Endothelial cell of umbilical vein (primary cell): Measurements from ENCODE around the gene NELL2. TPM values are rescaled to one million over a fixed set of nuclear protein-coding genes. Genes with fewer than 3 reads are reported as not detected.

Source experiments
- BruUV-seq: library from RNA; stranded (reverse); fragments of 400-500 nt; replicated peaks from 2 replicates; lab custom pipeline; 2021; lab: Mats Ljungman, UMichigan
- CTCF ChIA-PET: fragments of 300-600, 350-600 bp; sonication (Branson Sonifier 250); formaldehyde crosslinking; loops from one replicate; lab custom pipeline; 2021; ENCODE audit warnings: antibody characterized with exemption, inconsistent platforms; lab: Charles Lee
- POLR2A ChIA-PET: fragments of 300-600, 350-600 bp; sonication (Branson Sonifier 250); formaldehyde crosslinking; loops from one replicate; lab custom pipeline; 2021; ENCODE audit warnings: antibody characterized with exemption, inconsistent platforms; lab: Charles Lee
- DNase-seq: peaks from one replicate; pipeline ENCODE4 v3.0.0-alpha.2; 2011; ENCODE audit warnings: low read depth, low spot score
- FAIRE-seq: peaks from 2 replicates; lab custom pipeline; 2011; peaks lifted over from hg19 to GRCh38; lab: Jason Lieb, UNC
- H2AFZ ChIP-seq: 2 replicates; pipeline ENCODE4 v1.6.0; 2012; ENCODE audit warnings: low read depth, low read length, control low read depth, inconsistent platforms
- H3K27ac ChIP-seq: 2 replicates; pipeline ENCODE4 v1.5.1; 2011; ENCODE audit warnings: low read depth, mild to moderate bottlenecking, control low read depth, low read length, moderate library complexity; ENCODE audit not compliant: insufficient read depth
- H3K27me3 ChIP-seq, 2 experiments: 2 replicates each; pipeline versions ENCODE4 v1.6.0 to v1.6.1; 2011; ENCODE audit warnings: low read length in 2 of 2, mixed read lengths in 1 of 2; ENCODE audit not compliant: control insufficient read depth in 2 of 2, insufficient read depth in 2 of 2
- H3K36me3 ChIP-seq, 2 experiments: 2 replicates in 1 of 2; 3 replicates in 1 of 2; pipeline ENCODE4 v1.5.1; 2011; ENCODE audit warnings: low read length in 2 of 2, mild to moderate bottlenecking in 1 of 2, moderate library complexity in 1 of 2; ENCODE audit not compliant: control insufficient read depth in 2 of 2, insufficient read depth in 2 of 2; ENCODE audit errors: extremely low read depth in 1 of 2
- H3K4me1 ChIP-seq: 3 replicates; pipeline ENCODE4 v1.5.1; 2011; ENCODE audit warnings: mild to moderate bottlenecking, low read length; ENCODE audit not compliant: control insufficient read depth, insufficient read depth; ENCODE audit errors: extremely low read depth
- H3K4me2 ChIP-seq: 2 replicates; pipeline ENCODE4 v1.6.1; 2011; ENCODE audit warnings: low read length, control low read depth, mixed read lengths; ENCODE audit not compliant: insufficient read depth
- H3K4me3 ChIP-seq, 3 experiments: fragments of 200-600 bp in 1 of 3; sonication (generic), shearing (Covaris generic) in 1 of 3; replicated peaks in 1 of 3; 2 replicates each; pipeline ENCODE4 v1.5.1; 2011 to 2016; ENCODE audit warnings: control low read depth in 3 of 3, low read length in 3 of 3, mild to moderate bottlenecking in 2 of 3, inconsistent platforms in 1 of 3, low read depth in 1 of 3, moderate library complexity in 1 of 3; ENCODE audit not compliant: insufficient read depth in 1 of 3
- H3K79me2 ChIP-seq: 2 replicates; pipeline ENCODE4 v1.6.0; 2012; ENCODE audit warnings: low read length, inconsistent platforms; ENCODE audit not compliant: control insufficient read depth, insufficient read depth
- H3K9ac ChIP-seq: replicated peaks from 2 replicates; pipeline ENCODE3; 2011; ENCODE audit warnings: low read length, control low read depth; ENCODE audit not compliant: insufficient read depth; ENCODE audit errors: extremely low read depth
- H3K9me1 ChIP-seq: replicated peaks from 3 replicates; pipeline ENCODE4 v1.6.0; 2011; ENCODE audit warnings: mild to moderate bottlenecking, low read length; ENCODE audit not compliant: control insufficient read depth, insufficient read depth; ENCODE audit errors: extremely low read depth
- H3K9me3 ChIP-seq: replicated peaks from 2 replicates; pipeline ENCODE4 v1.5.1; 2012; ENCODE audit warnings: low read length, inconsistent platforms; ENCODE audit not compliant: control insufficient read depth, insufficient read depth
- H4K20me1 ChIP-seq: replicated peaks from 2 replicates; pipeline ENCODE3; 2011; ENCODE audit warnings: mild to moderate bottlenecking, low read length; ENCODE audit not compliant: control insufficient read depth, insufficient read depth; ENCODE audit errors: extremely low read depth
- EZH2 ChIP-seq: IDR thresholded peaks from 2 replicates; pipeline ENCODE4 v1.6.1; 2012; ENCODE audit warnings: borderline replicate concordance, low read depth, mild to moderate bottlenecking, moderate library complexity, low read length, inconsistent platforms; ENCODE audit not compliant: severe bottlenecking
- FOS ChIP-seq: IDR thresholded peaks from 2 replicates; pipeline ENCODE4 v1.6.1; 2011; ENCODE audit warnings: mild to moderate bottlenecking, low read length, moderate library complexity, borderline replicate concordance; ENCODE audit not compliant: insufficient read depth
- GATA2 ChIP-seq: IDR thresholded peaks from 2 replicates; pipeline ENCODE4 v1.7.0; 2011; ENCODE audit warnings: low read depth, mild to moderate bottlenecking, moderate library complexity, mixed read lengths, low read length; ENCODE audit not compliant: insufficient read length, insufficient read depth
- JUN ChIP-seq: IDR thresholded peaks from 2 replicates; pipeline ENCODE4 v1.6.1; 2011; ENCODE audit warnings: borderline replicate concordance, low read depth; ENCODE audit not compliant: insufficient read length, insufficient read depth
- MYC ChIP-seq: IDR thresholded peaks from one replicate; pipeline ENCODE4 v1.6.1; 2011; ENCODE audit warnings: mild to moderate bottlenecking, low read depth, low read length
- POLR2A ChIP-seq: IDR thresholded peaks from 2 replicates; pipeline ENCODE4 v1.6.1; 2012; ENCODE audit warnings: low read depth, mild to moderate bottlenecking, control low read depth, low read length
- POLR2AphosphoS5 ChIP-seq: IDR thresholded peaks from 2 replicates; pipeline ENCODE4 v1.6.1; 2012; ENCODE audit warnings: low read depth, mild to moderate bottlenecking, control low read depth, low read length, moderate library complexity; ENCODE audit not compliant: insufficient read depth
- dilution Hi-C: fragments of 300-500 bp; cut with MboI; formaldehyde crosslinking; loops from one replicate; pipeline ENCODE4 v1.15.0; 2019; ENCODE audit warnings: low sequenced_read_pairs; ENCODE audit not compliant: extremely low pct_ligation_motif_present
- intact Hi-C: fragments of 100-400 bp; cut with micrococcal nuclease; formaldehyde crosslinking; loops from one replicate; pipeline ENCODE4 v1.10.0; 2022
- polyA plus RNA-seq, 4 experiments: library from polyadenylated mRNA; depleted of rRNA in 3 of 4; stranded (reverse) in 3 of 4; unstranded in 1 of 4; fragments of >200 nt; gene quantifications; 2 replicates each; pipeline versions ENCODE4 v1.2.1 to v1.2.3, GENCODE V29; 2011 to 2012; ENCODE audit warnings: missing spikeins in 1 of 4
- total RNA-seq: library from RNA; stranded (reverse); gene quantifications from 2 replicates; pipeline ENCODE4 v1.2.3, GENCODE V29; 2021
- TF ChIP-seq, protein P1 (sequence below), 2 donors: IDR thresholded peaks; 1 replicate in 1 of 2; 2 replicates in 1 of 2; pipeline ENCODE4 v1.5.1; 2011; ENCODE audit warnings: low read length in 2 of 2, mild to moderate bottlenecking in 2 of 2, moderate library complexity in 2 of 2, control low read depth in 1 of 2, inconsistent platforms in 1 of 2, low read depth in 1 of 2; ENCODE audit not compliant: insufficient read depth in 1 of 2; ENCODE audit errors: extremely low read depth in 1 of 2
- TF ChIP-seq, protein P2 (sequence below): IDR thresholded peaks from 2 replicates; pipeline ENCODE4 v1.6.1; 2011; ENCODE audit not compliant: insufficient read depth, insufficient read length

NELL2 gene
- total and polyA plus RNA-seq, 2 donors (not counting 3 experiments of a cell fraction or from before 2014, with no cell fraction given): 0.11 to 0.49 TPM

- Histone ChIP-seq H3K4me1 (no peaks in the 10 kb centered on the region), H4K20me1 (no peaks in the 10 kb centered on the region), H3K27ac (no peak overlapping the region), H3K9me3 (no peaks in the 10 kb centered on the region), H3K36me3 (no peaks in the 10 kb centered on the region), H3K4me2 (no peak overlapping the region), H2AFZ (no peak overlapping the region), H3K9ac (no peak overlapping the region), H3K9me1 (no peaks in the 10 kb centered on the region), H3K27me3 (no peaks in the 10 kb centered on the region), H3K79me2 (no peaks in the 10 kb centered on the region), H3K4me3 (no peak overlapping the region)
- no peak for TF ChIP-seq MYC
- TF ChIP-seq POLR2AphosphoS5: no peak
- POLR2A ChIA-PET: no interaction called here
- FAIRE-seq: no peak
- CTCF ChIA-PET: no interaction called here
- dilution Hi-C loops: no loop called here
- BruUV-seq: no TSS peak
- no peak for DNase-seq
- intact Hi-C loops: no loop called here
Observed at GRCh38 chr12:44589697-44590096, 286.4 kb downstream of the NELL2 start.

DNA sequence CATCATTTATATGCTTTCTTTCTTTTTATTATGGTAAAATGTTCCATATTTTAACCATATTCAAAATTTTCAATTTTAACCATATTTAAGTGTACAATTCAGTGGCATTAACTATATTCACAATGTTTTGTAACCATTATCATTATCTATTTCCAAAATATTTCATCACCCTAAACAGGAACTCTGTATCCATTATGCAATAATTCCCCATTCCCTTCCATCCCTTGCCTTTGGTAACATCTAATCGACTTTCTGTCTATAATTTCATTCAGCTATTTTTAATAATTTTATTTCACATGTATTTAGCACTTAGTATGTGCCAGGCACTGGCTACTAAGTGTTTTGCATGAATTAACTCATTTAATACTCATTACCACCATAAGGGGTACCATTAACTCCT is 287.5 kb downstream of the NELL2 start:
- no peak for TF ChIP-seq FOS
- no peak for TF ChIP-seq POLR2A
- TF ChIP-seq MYC: no peak
- TF ChIP-seq, protein P1, sequence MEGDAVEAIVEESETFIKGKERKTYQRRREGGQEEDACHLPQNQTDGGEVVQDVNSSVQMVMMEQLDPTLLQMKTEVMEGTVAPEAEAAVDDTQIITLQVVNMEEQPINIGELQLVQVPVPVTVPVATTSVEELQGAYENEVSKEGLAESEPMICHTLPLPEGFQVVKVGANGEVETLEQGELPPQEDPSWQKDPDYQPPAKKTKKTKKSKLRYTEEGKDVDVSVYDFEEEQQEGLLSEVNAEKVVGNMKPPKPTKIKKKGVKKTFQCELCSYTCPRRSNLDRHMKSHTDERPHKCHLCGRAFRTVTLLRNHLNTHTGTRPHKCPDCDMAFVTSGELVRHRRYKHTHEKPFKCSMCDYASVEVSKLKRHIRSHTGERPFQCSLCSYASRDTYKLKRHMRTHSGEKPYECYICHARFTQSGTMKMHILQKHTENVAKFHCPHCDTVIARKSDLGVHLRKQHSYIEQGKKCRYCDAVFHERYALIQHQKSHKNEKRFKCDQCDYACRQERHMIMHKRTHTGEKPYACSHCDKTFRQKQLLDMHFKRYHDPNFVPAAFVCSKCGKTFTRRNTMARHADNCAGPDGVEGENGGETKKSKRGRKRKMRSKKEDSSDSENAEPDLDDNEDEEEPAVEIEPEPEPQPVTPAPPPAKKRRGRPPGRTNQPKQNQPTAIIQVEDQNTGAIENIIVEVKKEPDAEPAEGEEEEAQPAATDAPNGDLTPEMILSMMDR (IDR thresholded peaks at IDR 0.05; ENCODE audit: extremely low read depth in 1 of 2, insufficient read depth in 1 of 2, low read depth in 1 of 2, low read length in 2 of 2): no peak
- TF ChIP-seq, protein P2, sequence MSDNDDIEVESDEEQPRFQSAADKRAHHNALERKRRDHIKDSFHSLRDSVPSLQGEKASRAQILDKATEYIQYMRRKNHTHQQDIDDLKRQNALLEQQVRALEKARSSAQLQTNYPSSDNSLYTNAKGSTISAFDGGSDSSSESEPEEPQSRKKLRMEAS: no peak
- no peak for TF ChIP-seq JUN
- TF ChIP-seq EZH2: no peak
- TF ChIP-seq POLR2AphosphoS5: no peak
- TF ChIP-seq GATA2: no peak
- no TSS peak for BruUV-seq
- Histone ChIP-seq H2AFZ (no peak overlapping the region), H3K27me3 (no peaks in the 10 kb centered on the region), H3K9me3 (no peaks in the 10 kb centered on the region), H3K36me3 (no peaks in the 10 kb centered on the region), H3K79me2 (no peaks in the 10 kb centered on the region), H3K9ac (no peak overlapping the region), H3K4me3 (no peak overlapping the region), H3K9me1 (no peaks in the 10 kb centered on the region), H4K20me1 (no peaks in the 10 kb centered on the region), H3K4me1 (no peaks in the 10 kb centered on the region), H3K4me2 (no peak overlapping the region), H3K27ac (no peak overlapping the region)
- ChIA-PET POLR2A (no interaction called here), CTCF (no interaction called here)
- FAIRE-seq (no peak), DNase-seq (no peak)
- dilution Hi-C loops (no loop called here), intact Hi-C loops (no loop called here)
